ENCODE data around the gene ZNF326. TPM values are rescaled to one million over a fixed set of nuclear protein-coding genes. Genes with fewer than 3 reads are reported as not detected.

ZNF326 gene
- total RNA-seq, 4 donors from 2014 or later = 11.1 to 19.1 (median 14.5) TPM

DNA sequence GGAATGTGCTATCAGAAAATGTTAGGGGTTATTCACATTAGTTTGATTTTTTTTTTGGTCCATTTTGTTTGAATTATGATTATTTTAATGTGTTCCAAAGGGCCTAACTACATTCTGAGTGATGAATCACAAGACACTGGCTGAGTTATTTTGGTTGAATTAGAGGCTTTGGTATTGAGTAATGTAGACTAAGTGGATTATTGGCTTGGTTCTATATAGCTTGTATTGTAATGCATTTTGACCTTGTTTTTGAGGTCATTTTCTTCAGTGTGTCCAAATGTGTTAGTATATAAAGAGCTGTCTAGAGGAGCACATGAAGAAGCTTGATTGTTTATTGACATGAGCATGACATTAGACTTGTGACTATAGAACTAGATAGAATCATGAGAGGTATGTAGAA lies 3.4 kb downstream of the ZNF326 start:
- TF ChIP-seq, protein P1, sequence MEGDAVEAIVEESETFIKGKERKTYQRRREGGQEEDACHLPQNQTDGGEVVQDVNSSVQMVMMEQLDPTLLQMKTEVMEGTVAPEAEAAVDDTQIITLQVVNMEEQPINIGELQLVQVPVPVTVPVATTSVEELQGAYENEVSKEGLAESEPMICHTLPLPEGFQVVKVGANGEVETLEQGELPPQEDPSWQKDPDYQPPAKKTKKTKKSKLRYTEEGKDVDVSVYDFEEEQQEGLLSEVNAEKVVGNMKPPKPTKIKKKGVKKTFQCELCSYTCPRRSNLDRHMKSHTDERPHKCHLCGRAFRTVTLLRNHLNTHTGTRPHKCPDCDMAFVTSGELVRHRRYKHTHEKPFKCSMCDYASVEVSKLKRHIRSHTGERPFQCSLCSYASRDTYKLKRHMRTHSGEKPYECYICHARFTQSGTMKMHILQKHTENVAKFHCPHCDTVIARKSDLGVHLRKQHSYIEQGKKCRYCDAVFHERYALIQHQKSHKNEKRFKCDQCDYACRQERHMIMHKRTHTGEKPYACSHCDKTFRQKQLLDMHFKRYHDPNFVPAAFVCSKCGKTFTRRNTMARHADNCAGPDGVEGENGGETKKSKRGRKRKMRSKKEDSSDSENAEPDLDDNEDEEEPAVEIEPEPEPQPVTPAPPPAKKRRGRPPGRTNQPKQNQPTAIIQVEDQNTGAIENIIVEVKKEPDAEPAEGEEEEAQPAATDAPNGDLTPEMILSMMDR (IDR thresholded peaks at IDR 0.05) = no peak
- DNase-seq (ENCODE audit: low spot score) = no peak

DNA sequence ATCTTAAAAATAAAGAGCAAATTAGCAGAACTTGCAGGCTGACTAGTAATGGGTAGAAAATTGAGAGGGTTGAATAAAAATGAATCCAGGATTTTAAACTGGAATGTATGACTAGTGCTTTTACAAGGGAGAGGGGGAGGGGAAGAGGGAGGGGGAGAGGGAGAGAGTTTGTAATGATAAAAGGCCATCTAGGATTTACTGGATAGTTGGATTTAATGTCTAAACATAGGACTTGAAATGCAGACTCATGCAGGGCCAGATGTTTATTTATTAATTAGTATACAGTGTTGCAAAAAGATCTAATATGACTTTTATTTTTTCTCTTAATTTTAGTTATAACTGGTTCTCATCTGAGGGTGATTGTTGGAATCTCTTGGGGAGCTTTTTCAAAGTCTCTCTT lies 4.3 kb downstream of the ZNF326 start:
- TF ChIP-seq, protein P1 (IDR thresholded peaks at IDR 0.05) = no peak
- no peak for DNase-seq (ENCODE audit: low spot score)
- no peak for ATAC-seq (ENCODE audit: low FRiP score)

More for the DNA sequence above, 3.4 kb downstream of the ZNF326 start:
- ATAC-seq (ENCODE audit: low FRiP score) = no peak

DNA sequence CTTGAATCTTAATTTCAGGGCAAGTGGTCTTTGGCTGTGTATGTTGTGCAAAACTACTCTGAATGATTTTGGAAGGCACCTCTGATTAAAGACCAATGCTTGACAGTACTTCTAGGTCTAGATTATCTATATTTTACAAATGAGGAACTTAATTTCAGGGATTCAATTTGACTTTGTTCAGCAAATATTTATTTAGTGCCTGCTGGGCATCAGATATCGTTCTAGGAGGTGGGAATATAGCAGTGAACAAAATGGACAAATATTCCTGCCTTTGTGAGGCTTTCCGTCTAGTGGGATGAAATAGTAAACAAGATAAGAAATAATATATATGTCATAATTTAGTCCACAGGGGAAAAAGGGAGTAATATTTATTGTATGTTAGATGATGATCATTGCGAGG lies 4.7 kb downstream of the ZNF326 start:
- no peak for DNase-seq (ENCODE audit: low spot score)
- no peak for ATAC-seq (ENCODE audit: low FRiP score)
- TF ChIP-seq, protein P1 (IDR thresholded peaks at IDR 0.05) = no peak

DNA sequence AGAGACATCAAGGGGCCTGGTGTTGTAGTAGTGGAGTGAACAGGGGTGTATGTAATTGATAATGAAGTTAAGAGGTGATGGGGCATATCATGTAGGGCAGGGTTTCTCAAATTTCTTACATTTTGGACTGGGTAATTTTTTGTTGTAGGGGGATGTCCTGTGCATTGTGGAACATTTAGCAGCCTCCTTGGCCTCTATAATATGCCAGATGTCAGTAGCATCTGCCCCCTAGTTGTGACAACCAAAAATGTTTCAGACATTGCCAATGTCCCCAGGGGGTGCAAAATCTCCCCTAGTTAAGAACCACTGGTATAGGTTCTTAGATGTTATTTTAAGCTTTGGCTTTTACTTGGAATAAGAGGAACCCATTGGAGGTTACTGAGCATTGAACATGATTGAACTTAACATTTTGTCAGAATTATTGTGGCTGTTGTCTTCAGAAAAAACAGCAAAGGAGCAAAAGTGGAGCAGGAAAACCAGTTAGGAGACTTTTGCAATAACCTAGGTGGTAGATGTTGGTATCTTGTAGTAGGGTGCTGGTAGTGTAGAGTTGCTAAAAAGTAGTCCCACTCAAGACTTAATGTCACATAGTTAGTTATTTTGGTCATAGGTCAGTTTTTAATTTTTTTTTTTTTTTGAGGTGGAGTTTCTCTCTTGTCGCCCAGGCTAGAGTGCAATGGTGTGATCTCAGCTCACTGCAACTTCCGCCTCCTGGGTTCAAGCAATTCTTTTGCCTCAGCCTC lies 6.2 kb downstream of the ZNF326 start:
- TF ChIP-seq, protein P1 (IDR thresholded peaks at IDR 0.05) = no peak
- ATAC-seq (ENCODE audit: low FRiP score) = no peak
- DNase-seq (ENCODE audit: low spot score) = no peak

DNA sequence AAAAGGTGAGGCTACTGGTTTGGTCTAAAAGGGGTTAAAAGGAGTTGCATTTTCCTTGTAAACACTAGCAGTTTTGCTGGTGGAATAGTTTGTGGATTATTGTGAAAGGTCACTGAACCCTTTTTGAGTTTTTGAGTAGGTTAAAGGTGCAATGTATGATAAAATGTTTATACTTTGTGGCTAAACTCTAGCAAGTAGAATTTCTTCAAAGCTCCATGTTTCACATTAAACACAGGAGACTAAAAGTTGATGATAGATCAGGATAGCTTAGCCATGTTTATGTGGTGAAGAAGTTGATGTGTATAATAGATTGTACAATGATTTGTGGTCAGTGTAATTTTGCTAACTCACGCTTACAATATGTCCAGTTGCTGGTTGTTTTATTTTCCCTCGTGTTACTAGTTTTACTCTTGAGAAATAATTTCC lies 13.1 kb downstream of the ZNF326 start:
- no peak for ATAC-seq (ENCODE audit: low FRiP score)

DNA sequence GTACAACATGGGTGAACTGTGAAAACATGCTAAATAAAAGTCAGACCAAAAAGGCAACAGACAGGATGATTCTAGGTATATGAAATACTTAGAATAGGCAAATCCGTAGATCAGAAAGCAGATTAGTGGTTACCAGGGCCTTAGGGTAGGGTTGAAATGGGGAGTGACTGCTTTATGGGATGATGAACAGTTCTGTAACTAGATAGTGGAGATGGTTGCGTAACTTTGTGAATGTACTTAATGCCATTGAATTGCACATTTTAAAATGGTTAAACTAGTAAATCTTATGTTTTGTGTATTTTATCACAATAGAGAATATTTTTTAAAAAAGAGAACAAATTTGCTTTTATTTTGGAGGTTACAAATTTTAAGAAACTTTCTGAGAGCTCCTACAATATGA lies 17.4 kb downstream of the ZNF326 start:
- ATAC-seq (ENCODE audit: low FRiP score) = no peak
- DNase-seq (ENCODE audit: low spot score) = no peak
- TF ChIP-seq, protein P1 (IDR thresholded peaks at IDR 0.05) = no peak

More for the DNA sequence above, 13.1 kb downstream of the ZNF326 start:
- no peak for DNase-seq (ENCODE audit: low spot score)
- TF ChIP-seq, protein P1 (IDR thresholded peaks at IDR 0.05) = no peak

DNA sequence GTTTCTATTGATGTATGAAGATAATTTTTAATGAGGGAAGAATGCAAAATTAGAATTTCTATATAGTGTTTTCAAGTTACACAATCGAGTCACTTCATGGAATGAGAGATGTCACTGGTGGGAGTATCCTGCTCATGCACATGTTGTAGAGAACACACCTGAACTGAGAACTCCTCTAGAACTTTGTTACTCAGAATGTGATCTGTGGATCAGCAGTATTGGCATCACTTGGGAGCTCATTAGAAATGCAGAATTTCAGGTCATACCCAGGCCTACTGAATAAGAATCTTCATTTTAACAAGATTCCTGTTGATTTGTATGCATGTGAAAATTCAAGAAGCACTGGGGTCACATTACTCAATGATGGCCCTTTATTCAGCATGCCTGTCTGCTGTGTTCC lies 28.8 kb downstream of the ZNF326 start:
- DNase-seq (ENCODE audit: low spot score) (no peak), ATAC-seq (ENCODE audit: low FRiP score) (no peak)
- TF ChIP-seq, protein P1 (IDR thresholded peaks at IDR 0.05) = no peak

All from omental fat pad (tissue), 4 donors.